ENCODE data around the gene ARHGDIA.
"Not testable (repeated sequence)": the region's sequence is repeated elsewhere in the genome, so short reads cannot be mapped to it uniquely, and the experiment has no call there.

The ARHGDIA gene

GRCh38 chr17:81870981-81871386 is at the start of gene ARHGDIA:
ARHGDIA (minus strand) TSS chr17:81871337; CDS start chr17:81869930, 1,407 bp downstream.
- DNase-seq (ENCODE audit: low read depth in 1 of 2, low spot score in 1 of 2) = no peak

GRCh38 chr17:81918832-81919545 is 47.9 kb upstream of the ARHGDIA start:
- no peak for DNase-seq (ENCODE audit: low read depth in 1 of 2, low spot score in 1 of 2)

- DNase-seq (ENCODE audit: low read depth in 1 of 2, low spot score in 1 of 2) = not testable (repeated sequence)
These were observed 47.2 kb upstream of the ARHGDIA start for GRCh38 chr17:81918333-81918669.

GRCh38 chr17:81917565-81918332 is 46.6 kb upstream of the ARHGDIA start, which contains the start of gene SIRT7:
SIRT7 (minus strand) TSS chr17:81918176; CDS start chr17:81918131, 45 bp downstream.
- peak; percentile 66 for DNase-seq (ENCODE audit: low read depth in 1 of 2, low spot score in 1 of 2)

- no peak for DNase-seq (ENCODE audit: low read depth in 1 of 2, low spot score in 1 of 2)
These were observed 45.3 kb upstream of the ARHGDIA start for GRCh38 chr17:81916234-81917001.

GRCh38 chr17:81915331-81915730 is 44.2 kb upstream of the ARHGDIA start:
- no peak for DNase-seq (ENCODE audit: low read depth in 1 of 2, low spot score in 1 of 2)

- DNase-seq (ENCODE audit: low read depth in 1 of 2, low spot score in 1 of 2) = no peak
These were observed 43.1 kb upstream of the ARHGDIA start for GRCh38 chr17:81914103-81914850.

GRCh38 chr17:81913394-81914102 is 42.4 kb upstream of the ARHGDIA start:
- DNase-seq (ENCODE audit: low read depth in 1 of 2, low spot score in 1 of 2) = no peak

- DNase-seq (ENCODE audit: low read depth in 1 of 2, low spot score in 1 of 2) = no peak
These were observed 41.5 kb upstream of the ARHGDIA start for GRCh38 chr17:81912441-81913309.

GRCh38 chr17:81911969-81912368 is 40.8 kb upstream of the ARHGDIA start:
- DNase-seq (ENCODE audit: low read depth in 1 of 2, low spot score in 1 of 2) = no peak

- peak; percentile 83 to 92 for DNase-seq (ENCODE audit: low read depth in 1 of 2, low spot score in 1 of 2)
These were observed 40.3 kb upstream of the ARHGDIA start, which contains the start of gene PCYT2 for GRCh38 chr17:81911277-81911961. PCYT2 (minus strand) TSS chr17:81911399; CDS start chr17:81911355, 44 bp downstream.

GRCh38 chr17:81910840-81911276 is 39.7 kb upstream of the ARHGDIA start:
- DNase-seq (ENCODE audit: low read depth in 1 of 2, low spot score in 1 of 2) = no peak

- DNase-seq (ENCODE audit: low read depth in 1 of 2, low spot score in 1 of 2) = no peak
These were observed 39.1 kb upstream of the ARHGDIA start for GRCh38 chr17:81909966-81910839.

GRCh38 chr17:81909231-81909630 is 38.1 kb upstream of the ARHGDIA start:
- DNase-seq (ENCODE audit: low read depth in 1 of 2, low spot score in 1 of 2) = no peak

GRCh38 chr17:81908793-81909192 is 37.7 kb upstream of the ARHGDIA start:
- no peak for DNase-seq (ENCODE audit: low read depth in 1 of 2, low spot score in 1 of 2)

- DNase-seq (ENCODE audit: low read depth in 1 of 2, low spot score in 1 of 2) = no peak
These were observed 36.3 kb upstream of the ARHGDIA start for GRCh38 chr17:81907219-81908145.

All from activated CD4-positive, alpha-beta T cell treated with anti-CD3 and anti-CD28 coated beads, Interleukin-2, amount 50 U/mL, for 24 hours (primary cell).